Activated T-cell treated with anti-CD3 and anti-CD28 coated beads for 1 hour (primary cell): ENCODE results near the gene LRP6.
"Not testable (repeated sequence)": the region's sequence is repeated elsewhere in the genome, so short reads cannot be mapped to it uniquely, and the experiment has no call there.

Experiments
- DNase-seq: peaks from one replicate; pipeline ENCODE4 v3.0.0-alpha.2; 2020; ENCODE audit warnings: low read depth

Gene LRP6

GRCh38 chr12:12116677-12117076 is 150.2 kb downstream of the LRP6 start:
- no peak for DNase-seq

GRCh38 chr12:12115514-12115913 is 151.3 kb downstream of the LRP6 start:
- no peak for DNase-seq

DNA sequence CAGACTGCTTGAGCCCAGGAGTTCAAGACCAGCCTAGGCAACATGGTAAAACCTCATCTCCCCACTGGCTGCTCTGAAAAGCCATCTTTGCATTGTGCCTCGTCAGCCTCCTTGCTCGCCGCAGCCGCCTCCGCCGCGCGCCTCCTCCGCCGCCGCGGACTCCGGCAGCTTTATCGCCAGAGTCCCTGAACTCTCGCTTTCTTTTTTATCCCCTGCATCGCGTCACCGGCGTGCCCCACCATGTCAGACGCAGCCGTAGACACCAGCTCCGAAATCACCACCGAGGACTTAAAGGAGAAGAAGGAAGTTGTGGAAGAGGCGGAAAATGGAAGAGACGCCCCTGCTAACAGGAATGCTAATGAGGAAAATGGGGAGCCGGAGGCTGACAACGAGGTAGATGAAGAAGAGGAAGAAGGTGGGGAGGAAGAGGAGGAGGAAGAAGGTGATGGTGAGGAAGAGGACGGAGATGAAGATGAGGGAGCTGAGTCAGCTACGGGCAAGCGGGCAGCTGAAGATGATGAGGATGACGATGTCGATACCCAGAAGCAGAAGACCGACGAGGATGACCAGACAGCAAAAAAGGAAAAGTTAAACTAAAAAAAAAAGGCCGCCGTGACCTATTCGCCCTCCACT is 155.8 kb downstream of the LRP6 start:
- not testable (repeated sequence) for DNase-seq

DNA sequence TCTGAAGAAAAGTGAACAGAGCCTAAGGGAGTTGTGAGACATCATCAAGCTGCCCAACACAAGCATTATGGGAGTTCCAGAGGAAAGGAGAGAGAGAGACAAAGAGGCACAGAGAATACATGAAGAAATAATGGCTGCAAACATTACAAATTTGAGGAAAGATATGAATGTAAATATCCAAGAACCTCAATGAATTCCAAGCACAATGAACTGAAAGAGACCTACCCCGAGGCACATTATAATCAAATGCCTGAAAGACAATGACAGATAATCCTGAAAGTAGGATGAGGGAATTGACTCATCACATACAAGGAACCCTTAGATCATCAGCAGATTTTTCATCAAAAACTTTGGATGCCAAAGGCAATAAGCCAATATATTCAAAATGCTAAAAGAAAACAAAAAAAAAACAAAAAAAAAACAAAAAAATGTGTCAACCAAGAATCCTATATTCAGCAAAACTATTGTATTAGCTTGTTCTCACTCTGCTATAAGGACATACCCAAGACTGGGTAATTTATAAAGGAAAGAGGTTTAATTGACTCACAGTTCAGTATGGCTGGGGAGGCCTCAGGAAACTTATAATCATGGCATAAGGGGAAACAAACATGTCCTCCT is 158.3 kb downstream of the LRP6 start:
- DNase-seq, result no peak

DNA sequence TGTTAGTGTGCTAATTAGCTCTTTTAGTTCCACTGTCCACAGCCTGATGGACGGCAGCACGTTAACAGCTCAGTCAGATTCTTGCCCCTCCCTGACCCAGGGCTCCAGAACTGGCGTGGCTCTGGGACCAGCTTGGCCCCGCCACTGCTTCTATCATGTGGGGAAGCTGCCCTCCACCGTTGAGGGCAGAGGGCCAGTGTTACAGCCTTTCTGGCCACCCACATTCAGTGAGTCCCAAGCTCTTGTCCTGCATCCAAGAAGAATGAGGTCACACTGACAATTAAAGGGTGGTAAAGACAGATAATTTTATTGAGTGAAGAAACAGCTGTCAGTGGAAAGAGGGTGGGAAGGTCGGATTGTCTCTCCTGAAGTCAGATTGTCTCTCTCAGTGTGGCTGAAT is 159.2 kb downstream of the LRP6 start:
- no peak for DNase-seq

DNA sequence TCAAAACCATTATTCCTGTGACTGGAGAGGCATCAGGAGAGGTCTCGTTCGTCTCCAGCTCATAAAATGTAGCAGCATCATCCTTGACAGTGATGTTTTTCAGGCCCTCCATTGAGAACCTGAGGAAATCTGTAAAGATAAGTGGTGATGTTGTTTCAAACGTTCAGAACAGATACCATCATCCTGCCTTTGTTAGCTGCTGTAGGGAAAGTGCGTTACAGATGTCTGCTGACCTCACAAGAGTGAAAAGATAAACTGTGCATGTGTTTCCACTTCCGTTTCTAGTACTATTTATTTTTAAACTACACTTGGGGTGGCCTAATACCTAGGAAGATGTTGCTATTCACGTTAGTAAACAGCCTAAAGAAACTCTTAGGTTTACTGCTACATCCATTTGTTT is 167.7 kb downstream of the LRP6 start:
- no peak for DNase-seq

DNA sequence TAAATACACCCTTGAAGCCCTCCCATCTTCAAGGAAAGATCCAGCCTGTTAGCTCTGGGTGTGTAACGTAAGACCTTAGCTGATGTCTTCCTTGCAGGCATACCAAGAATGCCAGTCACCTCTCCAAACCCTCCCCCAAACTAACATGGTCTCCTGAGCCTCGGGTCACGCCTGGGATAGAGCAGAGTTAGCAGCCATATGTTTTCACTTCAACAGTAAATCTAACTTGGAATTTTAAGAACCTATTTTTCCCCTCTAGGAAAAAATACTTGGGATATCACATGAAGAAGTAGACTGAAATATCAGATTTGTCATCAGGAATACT is 168.2 kb downstream of the LRP6 start:
- DNase-seq, result no peak

GRCh38 chr12:12097891-12098690 is 168.8 kb downstream of the LRP6 start:
- no peak for DNase-seq

DNA sequence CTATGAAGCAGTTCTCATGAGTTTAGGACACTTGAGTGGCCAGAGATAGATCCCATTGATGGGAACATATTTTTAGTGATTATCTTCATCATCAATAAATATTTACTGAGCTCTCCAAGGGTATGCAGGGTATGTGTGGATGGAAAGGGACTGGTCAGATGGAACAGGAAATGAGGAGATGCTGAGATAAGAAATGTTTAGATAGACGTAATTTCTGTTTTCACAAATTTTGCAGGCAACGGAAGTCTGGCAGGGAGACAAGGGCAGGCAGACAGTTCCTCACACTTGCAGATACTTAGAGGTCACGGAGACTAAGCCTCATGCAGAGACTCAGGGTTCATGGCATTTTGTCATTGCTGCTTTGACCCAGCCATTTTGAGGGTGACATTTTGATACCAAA is 171.8 kb downstream of the LRP6 start:
- DNase-seq, result no peak

DNA sequence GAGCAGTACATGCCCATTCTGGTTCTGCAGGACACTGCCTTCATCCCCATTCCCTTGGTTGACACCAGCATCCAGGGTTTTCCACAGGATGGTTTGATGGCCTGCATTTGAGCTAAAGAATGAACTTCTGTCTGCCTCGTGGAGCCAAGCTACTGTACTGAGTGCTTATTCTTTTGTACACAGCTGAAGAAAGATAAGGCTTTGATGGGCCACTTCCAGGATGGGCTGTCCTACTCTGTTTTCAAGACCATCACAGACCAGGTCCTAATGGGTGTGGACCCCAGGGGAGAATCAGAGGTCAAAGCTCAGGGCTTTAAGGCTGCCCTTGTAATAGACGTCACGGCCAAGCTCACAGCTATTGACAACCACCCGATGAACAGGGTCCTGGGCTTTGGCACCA is 172.4 kb downstream of the LRP6 start:
- DNase-seq, result no peak

DNA sequence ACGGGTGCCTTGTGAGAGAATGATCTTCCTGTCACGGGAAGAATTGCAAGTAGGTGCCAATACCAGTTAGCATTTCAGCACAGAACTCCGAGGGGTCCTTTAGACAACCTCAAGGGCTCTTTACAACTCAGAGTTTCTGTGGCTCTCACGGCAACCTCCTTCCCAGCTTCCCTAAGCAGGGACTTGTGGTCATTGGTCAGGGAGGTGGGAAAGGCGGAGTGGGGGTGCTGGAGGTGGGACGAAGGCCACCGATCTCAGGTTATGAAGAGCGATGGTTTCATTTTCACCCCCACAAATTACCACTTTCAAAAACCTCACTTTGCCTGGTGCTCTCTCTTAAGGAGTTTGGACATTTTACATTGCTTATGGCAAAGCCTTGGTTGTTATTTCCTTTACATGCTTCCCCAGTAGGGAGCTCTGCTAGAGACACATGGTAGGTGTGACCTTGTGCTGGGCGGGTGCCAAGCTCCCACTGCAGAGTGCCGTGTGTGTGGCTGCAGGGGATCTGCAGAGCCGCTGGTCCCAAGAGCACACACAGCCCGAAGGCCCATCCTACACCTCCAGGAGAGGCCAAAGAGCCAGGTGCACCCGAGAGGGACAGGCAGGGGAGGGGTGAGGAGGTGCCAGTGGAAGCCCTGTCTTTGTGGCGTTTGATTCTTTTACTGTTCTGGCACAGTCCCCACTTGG is 174.7 kb downstream of the LRP6 start:
- no peak for DNase-seq

DNA sequence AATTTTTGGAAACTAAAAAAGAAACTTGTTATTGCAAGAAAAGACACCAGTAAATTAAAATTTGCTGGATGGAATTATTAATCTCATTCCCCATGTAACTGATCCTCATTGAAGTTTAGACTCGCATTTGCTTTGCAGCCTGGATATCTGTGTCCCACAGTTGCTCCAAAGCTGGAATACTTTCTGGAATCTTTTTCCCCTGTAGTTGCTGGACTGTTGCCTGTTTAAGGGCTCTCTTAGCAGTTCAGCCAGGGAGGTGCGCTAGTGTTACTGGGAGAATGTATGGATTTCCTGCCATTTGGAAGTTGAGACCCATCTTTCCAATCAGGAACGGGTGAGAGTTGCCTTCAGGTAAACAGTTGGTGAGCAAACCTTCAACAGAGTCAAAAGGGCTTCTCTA is 175.8 kb downstream of the LRP6 start:
- no peak for DNase-seq

DNA sequence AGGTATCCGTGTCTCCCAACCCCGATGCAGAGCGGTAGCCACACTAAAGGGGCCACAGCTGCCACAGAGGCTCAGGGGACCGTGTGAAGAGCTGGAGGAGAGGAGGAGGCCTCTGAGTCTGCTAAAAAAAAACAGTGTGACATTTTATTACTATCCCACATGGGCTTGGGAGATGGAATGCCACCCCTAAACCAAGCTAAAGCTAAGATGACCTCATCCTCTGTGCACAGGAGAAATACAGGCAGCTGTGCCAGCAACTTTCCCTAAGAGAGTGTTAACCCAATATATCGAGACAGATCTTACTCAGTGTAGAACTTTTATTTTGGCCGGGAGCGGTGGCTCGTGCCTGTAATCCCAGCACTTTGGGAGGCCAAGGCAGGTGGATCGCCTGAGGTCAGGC is 178.1 kb downstream of the LRP6 start:
- no peak for DNase-seq

- no peak for DNase-seq
These were observed 178.7 kb downstream of the LRP6 start for GRCh38 chr12:12088147-12088546.

- DNase-seq, result no peak
These were observed 179.2 kb downstream of the LRP6 start for GRCh38 chr12:12087693-12088034.

- no peak for DNase-seq
These were observed 179.7 kb downstream of the LRP6 start for GRCh38 chr12:12086973-12087692.

GRCh38 chr12:12086362-12086761 is 180.5 kb downstream of the LRP6 start:
- no peak for DNase-seq

DNA sequence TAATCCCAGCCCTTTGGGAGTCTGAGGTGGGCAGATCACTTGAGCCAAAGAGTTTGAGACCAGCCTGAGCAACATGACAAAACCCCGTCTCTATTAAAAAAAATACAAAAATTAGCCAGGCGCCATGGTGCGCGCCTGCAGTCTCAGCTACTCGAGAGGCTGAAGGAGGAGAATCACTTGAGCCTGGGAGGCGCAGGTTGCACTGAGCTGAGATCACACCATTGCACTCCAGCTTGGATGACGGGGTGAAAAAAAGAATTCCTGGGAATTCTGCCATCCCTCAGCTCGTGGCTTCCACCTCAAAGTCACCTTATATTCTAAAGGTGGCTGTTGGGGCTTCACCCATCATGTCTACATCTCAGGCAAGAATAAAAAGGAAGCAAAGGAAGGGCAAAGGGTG is 183.2 kb downstream of the LRP6 start:
- no peak for DNase-seq

DNA sequence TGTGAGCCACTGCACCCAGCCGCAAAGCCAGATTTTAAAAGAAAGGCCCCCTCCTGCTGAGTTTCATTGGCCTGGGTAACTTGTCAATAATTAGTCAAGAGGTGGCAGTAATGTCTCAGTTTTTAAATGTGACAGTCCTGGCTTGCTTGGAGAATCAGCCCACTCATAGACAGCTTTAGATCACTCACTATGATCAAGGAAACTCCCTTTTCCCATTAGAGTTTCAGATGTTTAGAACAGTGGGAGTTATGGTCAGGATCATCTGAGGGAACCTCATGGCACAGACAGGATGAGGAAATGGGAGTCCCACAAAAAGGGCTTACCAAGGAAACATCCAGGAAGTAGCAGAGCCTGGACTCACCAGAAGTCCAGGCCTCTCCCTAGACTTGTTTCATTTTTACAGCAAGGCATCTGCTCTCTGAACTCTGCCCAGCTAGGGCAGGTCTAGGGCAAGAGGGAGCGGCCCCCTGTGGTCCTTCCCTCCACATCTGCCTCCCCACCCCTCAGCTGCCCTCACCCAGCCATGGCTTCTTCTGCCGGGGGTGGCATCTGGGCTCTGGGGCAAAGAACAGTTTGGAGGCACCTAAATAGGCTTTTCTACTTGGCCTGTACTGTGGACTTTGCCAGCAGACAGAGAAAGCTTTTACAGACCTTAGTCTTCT is 184.9 kb downstream of the LRP6 start:
- DNase-seq, result no peak

DNA sequence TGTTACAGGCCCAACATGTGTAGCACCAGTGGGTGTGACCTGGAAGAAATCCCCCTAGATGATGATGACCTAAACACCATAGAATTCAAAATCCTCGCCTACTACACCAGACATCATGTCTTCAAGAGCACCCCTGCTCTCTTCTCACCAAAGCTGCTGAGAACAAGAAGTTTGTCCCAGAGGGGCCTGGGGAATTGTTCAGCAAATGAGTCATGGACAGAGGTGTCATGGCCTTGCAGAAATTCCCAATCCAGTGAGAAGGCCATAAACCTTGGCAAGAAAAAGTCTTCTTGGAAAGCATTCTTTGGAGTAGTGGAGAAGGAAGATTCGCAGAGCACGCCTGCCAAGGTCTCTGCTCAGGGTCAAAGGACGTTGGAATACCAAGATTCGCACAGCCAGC is 187.6 kb downstream of the LRP6 start:
- no peak for DNase-seq

DNA sequence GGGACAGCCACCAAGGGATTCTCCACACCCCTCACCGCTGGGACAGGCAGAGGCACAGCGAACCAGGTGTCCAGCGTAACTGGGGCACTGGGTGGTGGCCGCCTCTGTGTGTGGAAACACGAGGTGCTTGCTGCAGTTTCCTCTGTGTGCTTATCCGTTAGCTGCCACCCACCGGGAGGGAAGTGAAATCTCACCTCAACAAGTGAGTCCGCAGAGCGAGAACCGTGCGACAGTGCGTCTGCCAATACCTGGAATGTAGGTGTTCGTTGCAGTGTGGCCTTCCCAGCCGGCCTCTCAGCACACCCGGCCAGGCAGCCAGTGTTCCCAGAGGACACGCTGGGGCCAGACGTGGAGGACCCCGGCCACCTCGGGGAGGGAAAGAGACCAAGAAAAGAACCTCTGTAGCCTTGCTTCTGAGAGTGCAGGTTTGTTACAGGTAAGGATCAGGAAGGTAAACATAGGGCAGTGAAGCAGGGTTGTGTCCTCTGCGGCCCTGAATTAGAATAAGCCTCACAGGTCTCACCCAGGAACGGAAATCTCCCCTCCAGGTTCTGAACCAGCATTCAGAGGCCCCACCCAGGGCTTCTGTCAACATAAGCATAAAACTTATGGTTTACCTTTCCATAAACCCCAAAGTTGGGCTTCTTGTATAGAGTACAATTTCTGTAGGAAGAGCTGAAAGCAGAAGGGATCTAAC is 194.6 kb downstream of the LRP6 start:
- peak; percentile 33 for DNase-seq
